Endothelial cell of umbilical vein (primary cell): ENCODE results near the gene THOP1.

ENCODE experiments used
- POLR2AphosphoS5 ChIP-seq: IDR thresholded peaks from 2 replicates; pipeline ENCODE4 v1.6.1; 2012; ENCODE audit warnings: low read depth, mild to moderate bottlenecking, control low read depth, low read length, moderate library complexity; ENCODE audit not compliant: insufficient read depth
- TF ChIP-seq, protein P1 (sequence below), 2 donors: IDR thresholded peaks; 1 replicate in 1 of 2; 2 replicates in 1 of 2; pipeline ENCODE4 v1.5.1; 2011; ENCODE audit warnings: low read length in 2 of 2, mild to moderate bottlenecking in 2 of 2, moderate library complexity in 2 of 2, control low read depth in 1 of 2, inconsistent platforms in 1 of 2, low read depth in 1 of 2; ENCODE audit not compliant: insufficient read depth in 1 of 2; ENCODE audit errors: extremely low read depth in 1 of 2

GRCh38 chr19:2761876-2762782 lies 23.2 kb upstream of the THOP1 start:
- TF ChIP-seq, protein P1, sequence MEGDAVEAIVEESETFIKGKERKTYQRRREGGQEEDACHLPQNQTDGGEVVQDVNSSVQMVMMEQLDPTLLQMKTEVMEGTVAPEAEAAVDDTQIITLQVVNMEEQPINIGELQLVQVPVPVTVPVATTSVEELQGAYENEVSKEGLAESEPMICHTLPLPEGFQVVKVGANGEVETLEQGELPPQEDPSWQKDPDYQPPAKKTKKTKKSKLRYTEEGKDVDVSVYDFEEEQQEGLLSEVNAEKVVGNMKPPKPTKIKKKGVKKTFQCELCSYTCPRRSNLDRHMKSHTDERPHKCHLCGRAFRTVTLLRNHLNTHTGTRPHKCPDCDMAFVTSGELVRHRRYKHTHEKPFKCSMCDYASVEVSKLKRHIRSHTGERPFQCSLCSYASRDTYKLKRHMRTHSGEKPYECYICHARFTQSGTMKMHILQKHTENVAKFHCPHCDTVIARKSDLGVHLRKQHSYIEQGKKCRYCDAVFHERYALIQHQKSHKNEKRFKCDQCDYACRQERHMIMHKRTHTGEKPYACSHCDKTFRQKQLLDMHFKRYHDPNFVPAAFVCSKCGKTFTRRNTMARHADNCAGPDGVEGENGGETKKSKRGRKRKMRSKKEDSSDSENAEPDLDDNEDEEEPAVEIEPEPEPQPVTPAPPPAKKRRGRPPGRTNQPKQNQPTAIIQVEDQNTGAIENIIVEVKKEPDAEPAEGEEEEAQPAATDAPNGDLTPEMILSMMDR (IDR thresholded peaks at IDR 0.05; ENCODE audit: extremely low read depth in 1 of 2, insufficient read depth in 1 of 2, low read depth in 1 of 2, low read length in 2 of 2), result no peak
- TF ChIP-seq POLR2AphosphoS5, result no peak
